ENCODE data around the gene KIF16B.

DNA sequence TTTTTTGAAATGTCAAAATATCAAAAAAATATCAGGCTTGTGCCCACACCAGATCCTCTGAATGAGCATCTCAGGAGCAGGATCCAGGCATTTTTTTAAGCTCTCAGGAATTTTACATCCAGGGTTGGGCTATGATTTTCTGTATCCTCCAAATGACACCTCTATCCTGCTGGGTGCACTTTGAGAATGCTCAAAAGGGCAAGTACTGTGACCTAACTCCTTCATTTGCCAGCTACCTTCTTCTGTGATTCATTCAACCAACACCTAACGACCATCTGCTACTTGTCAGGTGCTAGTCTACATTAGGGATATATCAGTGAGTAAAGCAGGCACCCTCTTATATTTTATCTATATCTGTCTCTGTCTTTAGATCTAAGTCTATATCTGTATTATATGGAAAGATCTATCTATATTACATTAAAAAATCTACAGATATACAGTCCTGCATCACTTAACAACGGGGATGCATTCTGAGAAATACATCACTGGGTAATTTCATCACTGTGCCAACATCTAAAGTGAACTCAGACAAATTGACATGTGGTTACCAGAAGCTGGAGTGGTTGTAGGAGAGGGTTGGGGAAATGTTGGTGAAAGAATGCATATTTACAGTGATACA lies 131.6 kb downstream of the KIF16B start:
- TF ChIP-seq GABPA (IDR thresholded peaks at IDR 0.05; ENCODE audit: low read depth) (no peak), MYC (IDR thresholded peaks at IDR 0.05; ENCODE audit: insufficient read depth, insufficient read length, insufficient replicate concordance, low read length, severe bottlenecking) (no peak)

Data from GM12878 (cell line).